NCI-H345 treated with DMSO at 0.1 percent for 48 hours (cell line): ENCODE measurements around the gene INSIG2.

Experiments used
- DNase-seq: peaks from one replicate; lab custom pipeline; 2025; ENCODE audit not compliant: unreplicated experiment; lab: John Stamatoyannopoulos, UW

Gene INSIG2

GRCh38 chr2:118127250-118127649 lies 39.0 kb downstream of the INSIG2 start:
- no peak for DNase-seq

GRCh38 chr2:118128826-118129225 lies 40.6 kb downstream of the INSIG2 start:
- DNase-seq: no peak

GRCh38 chr2:118130385-118130784 lies 42.1 kb downstream of the INSIG2 start:
- no peak for DNase-seq

- no peak for DNase-seq
Observed at GRCh38 chr2:118131771-118132170, 43.5 kb downstream of the INSIG2 start.

- no peak for DNase-seq
Observed at GRCh38 chr2:118133916-118134315, 45.6 kb downstream of the INSIG2 start.

- no peak for DNase-seq
Observed at GRCh38 chr2:118134650-118135049, 46.4 kb downstream of the INSIG2 start.

- DNase-seq: no peak
Observed at GRCh38 chr2:118145207-118145606, 56.9 kb downstream of the INSIG2 start.

GRCh38 chr2:118145806-118146205 lies 57.5 kb downstream of the INSIG2 start:
- DNase-seq: no peak

- no peak for DNase-seq
Observed at GRCh38 chr2:118146315-118147283, 58.3 kb downstream of the INSIG2 start.

GRCh38 chr2:118148133-118148532 lies 59.9 kb downstream of the INSIG2 start:
- no peak for DNase-seq

GRCh38 chr2:118148809-118149208 lies 60.5 kb downstream of the INSIG2 start:
- no peak for DNase-seq

GRCh38 chr2:118150294-118150693 lies 62.0 kb downstream of the INSIG2 start:
- DNase-seq: no peak

GRCh38 chr2:118151831-118152230 lies 63.6 kb downstream of the INSIG2 start:
- no peak for DNase-seq

GRCh38 chr2:118153433-118153832 lies 65.2 kb downstream of the INSIG2 start:
- no peak for DNase-seq

- no peak for DNase-seq
Observed at GRCh38 chr2:118154176-118154575, 65.9 kb downstream of the INSIG2 start.
